Measurements from ENCODE around the gene SLC2A1. TPM values are rescaled to one million over a fixed set of nuclear protein-coding genes. Genes with fewer than 3 reads are reported as not detected.

Gene SLC2A1
- total RNA-seq, 2 donors from 2014 or later, result 25.0 to 51.5 TPM

GRCh38 chr1:42933060-42933586, 25.5 kb downstream of the SLC2A1 start:
- Histone ChIP-seq H3K27ac (no peak overlapping the region), H3K4me1 (peaks cover 0 to 18% of the 10 kb centered on the region in 2 donors), H3K27me3 (no peaks in the 10 kb centered on the region), H3K4me3 (no peak overlapping the region), H3K36me3 (no peaks in the 10 kb centered on the region), H3K9me3 (no peaks in the 10 kb centered on the region)
- no peak for TF ChIP-seq CTCF (IDR thresholded peaks at IDR 0.05)
- DNase-seq (ENCODE audit: low spot score), result no peak

DNA sequence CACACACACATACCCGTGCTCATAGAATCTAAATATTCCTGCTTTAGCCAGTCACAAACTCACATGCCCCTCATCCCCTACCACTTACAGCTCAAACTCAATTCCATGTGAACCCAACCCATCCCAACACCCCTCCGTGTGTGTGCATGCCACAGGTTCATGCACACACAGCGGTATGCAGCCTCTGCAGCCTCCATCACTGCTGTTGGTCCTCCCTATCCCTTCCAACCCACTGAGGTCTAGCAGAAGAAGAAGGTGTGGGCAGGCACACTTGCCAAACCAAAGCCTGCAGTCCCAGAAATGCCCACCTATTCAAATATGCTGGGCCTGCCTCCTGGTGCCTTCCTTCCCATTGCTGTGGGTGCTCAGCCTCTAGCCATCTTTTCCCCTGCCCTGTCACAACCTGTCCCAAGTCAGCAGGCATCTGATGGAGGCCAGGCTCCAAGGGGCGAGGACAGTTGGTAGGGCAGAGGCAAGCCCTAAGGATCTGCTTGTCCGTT, 26.2 kb downstream of the SLC2A1 start:
- no peak for DNase-seq (ENCODE audit: low spot score)
- Histone ChIP-seq H3K36me3 (no peaks in the 10 kb centered on the region), H3K4me1 (peaks cover 0 to 18% of the 10 kb centered on the region in 2 donors), H3K27ac (no peak overlapping the region), H3K9me3 (no peaks in the 10 kb centered on the region), H3K4me3 (no peak overlapping the region), H3K27me3 (no peaks in the 10 kb centered on the region)
- no peak for TF ChIP-seq CTCF (IDR thresholded peaks at IDR 0.05)

GRCh38 chr1:42931911-42932422, 26.7 kb downstream of the SLC2A1 start:
- TF ChIP-seq CTCF (IDR thresholded peaks at IDR 0.05), result no peak
- Histone ChIP-seq H3K9me3 (no peaks in the 10 kb centered on the region), H3K27me3 (no peaks in the 10 kb centered on the region), H3K36me3 (peaks cover 2% of the 10 kb centered on the region), H3K27ac (peak overlapping the region in 1 of 2 donors; percentile 31), H3K4me1 (peaks cover 0 to 18% of the 10 kb centered on the region in 2 donors), H3K4me3 (no peak overlapping the region)
- DNase-seq (ENCODE audit: low spot score), result no peak

GRCh38 chr1:42931108-42931539, 27.5 kb downstream of the SLC2A1 start:
- no peaks in the 10 kb centered on the region for H3K9me3 ChIP-seq
- H3K36me3 ChIP-seq, result peaks cover 7% of the 10 kb centered on the region
- H3K4me1 ChIP-seq, result peaks cover 0 to 14% of the 10 kb centered on the region in 2 donors
- DNase-seq (ENCODE audit: low spot score), result no peak
- TF ChIP-seq CTCF (IDR thresholded peaks at IDR 0.05), result peak in 1 of 2 donors; percentile 67
- no peak overlapping the region for H3K27ac ChIP-seq
- H3K4me3 ChIP-seq, result no peak overlapping the region
- H3K27me3 ChIP-seq, result no peaks in the 10 kb centered on the region

DNA sequence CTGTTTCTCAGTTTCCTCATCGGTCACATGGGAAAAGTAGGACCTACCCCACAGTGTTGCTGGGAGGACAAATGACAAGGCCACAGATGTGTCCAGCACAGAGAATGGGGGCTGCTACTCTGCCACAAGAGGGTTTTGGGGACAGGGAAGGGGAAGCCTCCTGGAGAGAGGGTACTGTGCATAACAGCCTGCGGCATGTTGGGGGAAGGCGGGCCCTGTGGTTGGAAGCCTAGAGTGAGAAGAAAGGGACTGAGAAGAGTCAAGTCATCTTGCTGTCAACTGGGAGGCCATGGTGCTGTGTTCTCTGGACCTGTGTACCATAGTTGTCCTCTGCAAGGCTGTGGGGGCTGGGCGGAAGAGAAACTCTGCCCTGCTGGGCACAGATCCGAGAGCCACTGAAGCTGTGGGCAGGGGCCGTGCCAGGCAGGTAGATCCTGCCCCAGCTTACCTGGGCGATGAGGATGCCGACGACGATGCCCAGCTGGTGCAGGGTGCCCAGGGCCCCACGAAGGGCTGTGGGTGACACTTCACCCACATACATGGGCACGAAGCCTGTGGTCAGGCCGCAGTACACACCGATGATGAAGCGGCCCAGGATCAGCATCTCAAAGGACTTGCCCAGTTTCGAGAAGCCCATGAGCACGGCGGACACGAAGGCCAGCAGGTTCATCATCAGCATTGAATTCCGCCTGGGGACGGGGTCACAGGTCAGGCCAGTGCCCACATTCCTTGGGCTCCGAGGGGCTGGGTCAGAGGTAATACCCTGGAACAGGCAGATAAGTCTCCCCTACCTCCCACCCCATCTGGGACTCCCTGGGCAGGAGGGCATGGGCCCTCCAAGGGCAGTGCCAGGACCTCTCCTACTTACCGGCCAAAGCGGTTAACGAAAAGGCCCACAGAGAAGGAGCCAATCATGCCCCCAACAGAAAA, 28.2 kb downstream of the SLC2A1 start:
- DNase-seq (ENCODE audit: low spot score), result peak; percentile 55
- Histone ChIP-seq H3K4me3 (no peak overlapping the region), H3K36me3 (peaks cover 7% of the 10 kb centered on the region), H3K9me3 (no peaks in the 10 kb centered on the region), H3K27ac (no peak overlapping the region), H3K27me3 (no peaks in the 10 kb centered on the region), H3K4me1 (peaks cover 0 to 8% of the 10 kb centered on the region in 2 donors)
- TF ChIP-seq CTCF (IDR thresholded peaks at IDR 0.05), result no peak
